Mesenchymal stem cell (in vitro differentiated cells and primary cell): ENCODE measurements around the gene STK11IP.

Source experiments
- DNase-seq: peaks from one replicate; pipeline ENCODE4 v3.0.0-alpha.2; 2013
- H2AFZ ChIP-seq: one replicate; pipeline ENCODE4 v1.6.1; 2013; ENCODE audit warnings: low read depth, mild to moderate bottlenecking, control low read depth, inconsistent platforms, low read length, moderate library complexity
- H2AK5ac ChIP-seq: 2 replicates; pipeline ENCODE4 v1.6.1; 2013; ENCODE audit warnings: low read length, moderate library complexity, mild to moderate bottlenecking, inconsistent platforms; ENCODE audit not compliant: severe bottlenecking
- H2BK120ac ChIP-seq: one replicate; pipeline ENCODE4 v1.6.1; 2013; ENCODE audit warnings: low read depth, mild to moderate bottlenecking, inconsistent platforms, low read length, moderate library complexity
- H2BK12ac ChIP-seq, 2 experiments: one replicate each; pipeline ENCODE4 v1.6.1; 2013; ENCODE audit warnings: inconsistent platforms in 2 of 2, low read length in 2 of 2, mild to moderate bottlenecking in 2 of 2, moderate library complexity in 2 of 2, control low read depth in 1 of 2
- H2BK15ac ChIP-seq: one replicate; pipeline ENCODE4 v1.6.1; 2013; ENCODE audit warnings: mild to moderate bottlenecking, low read depth, inconsistent platforms; ENCODE audit not compliant: poor library complexity, severe bottlenecking
- H2BK5ac ChIP-seq: 2 replicates; pipeline ENCODE4 v1.6.1; 2013; ENCODE audit warnings: low read depth, mild to moderate bottlenecking, low read length, control low read depth, inconsistent platforms; ENCODE audit not compliant: poor library complexity, severe bottlenecking
- H3K14ac ChIP-seq, 2 experiments: one replicate each; pipeline ENCODE4 v1.6.1; 2013; ENCODE audit warnings: inconsistent platforms in 2 of 2, low read length in 2 of 2, control low read depth in 1 of 2, mild to moderate bottlenecking in 1 of 2, moderate library complexity in 1 of 2
- H3K18ac ChIP-seq, 2 experiments: one replicate each; pipeline ENCODE4 v1.6.1; 2013; ENCODE audit warnings: inconsistent platforms in 2 of 2, low read length in 2 of 2, control low read depth in 1 of 2, low read depth in 1 of 2, mild to moderate bottlenecking in 1 of 2
- H3K23ac ChIP-seq, 2 experiments: one replicate each; pipeline ENCODE4 v1.6.1; 2013; ENCODE audit warnings: inconsistent platforms in 2 of 2, low read length in 2 of 2, mild to moderate bottlenecking in 2 of 2, moderate library complexity in 2 of 2, control low read depth in 1 of 2
- H3K27ac ChIP-seq: 2 replicates; pipeline ENCODE4 v1.5.1; 2013; ENCODE audit warnings: mild to moderate bottlenecking, moderate library complexity, low read length, control low read depth, inconsistent platforms; ENCODE audit not compliant: poor library complexity, severe bottlenecking
- H3K27me3 ChIP-seq, 2 experiments: 2 replicates each; pipeline versions ENCODE4 v1.6.1 to v1.7.0; 2013; ENCODE audit warnings: low read length in 2 of 2, mild to moderate bottlenecking in 2 of 2, moderate library complexity in 2 of 2, control low read depth in 1 of 2, inconsistent platforms in 1 of 2; ENCODE audit not compliant: control insufficient read depth in 1 of 2, insufficient read depth in 1 of 2
- H3K36me3 ChIP-seq, 2 experiments: 2 replicates each; pipeline versions ENCODE4 v1.6.1 to v1.7.0; 2013; ENCODE audit warnings: low read length in 2 of 2, control low read depth in 1 of 2, inconsistent platforms in 1 of 2, low read depth in 1 of 2, mild to moderate bottlenecking in 1 of 2; ENCODE audit not compliant: insufficient read depth in 2 of 2, control insufficient read depth in 1 of 2
- H3K4ac ChIP-seq, 2 experiments: one replicate each; pipeline ENCODE4 v1.6.1; 2013; ENCODE audit warnings: inconsistent platforms in 2 of 2, low read length in 2 of 2, mild to moderate bottlenecking in 2 of 2, moderate library complexity in 2 of 2, control low read depth in 1 of 2, low read depth in 1 of 2
- H3K4me1 ChIP-seq: 2 replicates; pipeline ENCODE4 v1.6.1; 2013; ENCODE audit warnings: low read depth, low read length, control low read depth; ENCODE audit not compliant: control insufficient read depth, insufficient read depth
- H3K4me2 ChIP-seq: 2 replicates; pipeline ENCODE4 v1.6.1; 2013; ENCODE audit warnings: low read length, mild to moderate bottlenecking, inconsistent platforms; ENCODE audit not compliant: poor library complexity, severe bottlenecking
- H3K4me3 ChIP-seq, 2 experiments: 2 replicates each; pipeline versions ENCODE4 v1.5.1 to v1.7.0; 2013; ENCODE audit warnings: low read length in 2 of 2, mild to moderate bottlenecking in 2 of 2, control low read depth in 1 of 2, low read depth in 1 of 2; ENCODE audit not compliant: insufficient read depth in 1 of 2
- H3K79me1 ChIP-seq: replicated peaks from 2 replicates; pipeline ENCODE4 v1.6.1; 2013; ENCODE audit warnings: mild to moderate bottlenecking, control low read depth, low read length, inconsistent platforms; ENCODE audit not compliant: poor library complexity, severe bottlenecking
- H3K9ac ChIP-seq: 2 replicates; pipeline ENCODE4 v1.7.0; 2013; ENCODE audit warnings: mild to moderate bottlenecking, low read length, moderate library complexity
- H3K9me3 ChIP-seq: 2 replicates; pipeline ENCODE4 v1.7.0; 2013; ENCODE audit warnings: mild to moderate bottlenecking, low read length; ENCODE audit not compliant: control insufficient read depth
- H4K8ac ChIP-seq: one replicate; pipeline ENCODE4 v1.6.1; 2013; ENCODE audit warnings: inconsistent platforms, mild to moderate bottlenecking, low read length, moderate library complexity
- H4K91ac ChIP-seq: one replicate; pipeline ENCODE4 v1.6.1; 2013; ENCODE audit warnings: mild to moderate bottlenecking, low read length, inconsistent platforms
- WGBS: methylation state at CpG from one replicate; pipeline ENCODE4 v1.1.7; 2013; ENCODE audit warnings: mixed read lengths; 5-methylcytosine and 5-hydroxymethylcytosine counted together

STK11IP gene

DNA sequence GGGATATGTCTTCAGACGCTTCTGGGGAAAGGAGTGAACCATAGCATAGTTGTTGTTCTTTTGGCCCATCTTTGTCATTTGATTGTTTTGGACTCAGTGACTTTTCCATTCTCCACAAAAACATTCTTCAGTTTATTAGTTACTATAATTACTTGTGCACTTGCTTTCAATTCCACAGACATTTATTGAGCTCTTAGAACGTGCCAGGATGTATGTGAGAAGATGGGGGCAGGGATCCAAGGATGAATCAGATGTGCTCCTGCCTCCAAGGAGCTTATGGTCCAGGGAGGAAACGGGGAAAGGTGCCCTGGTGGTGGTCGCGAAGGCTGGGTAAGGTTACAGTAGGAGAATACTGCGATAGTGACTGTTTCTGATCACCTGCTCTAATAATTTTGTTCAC, 22.9 kb downstream of the STK11IP start:
- Histone ChIP-seq H2AFZ (no peak overlapping the region), H4K8ac (no peak overlapping the region), H3K4me3 (no peak overlapping the region), H2BK5ac (no peak overlapping the region), H3K9me3 (no peaks in the 10 kb centered on the region), H2BK120ac (no peak overlapping the region), H3K4ac (no peak overlapping the region), H3K9ac (no peak overlapping the region), H3K79me1 (no peaks in the 10 kb centered on the region), H3K36me3 (peaks cover 12 to 14% of the 10 kb centered on the region in 2 experiments), H3K14ac (no peak overlapping the region), H4K91ac (no peak overlapping the region), H3K18ac (no peak overlapping the region), H2BK12ac (no peak overlapping the region), H3K27me3 (peaks cover 15 to 19% of the 10 kb centered on the region in 2 experiments), H3K23ac (no peak overlapping the region), H3K4me2 (no peak overlapping the region), H2AK5ac (no peak overlapping the region), H3K27ac (no peak overlapping the region), H2BK15ac (no peak overlapping the region), H3K4me1 (no peaks in the 10 kb centered on the region)
- WGBS: 89% methylated on average over 5 of the region's 6 CpGs
- DNase-seq: no peak

DNA sequence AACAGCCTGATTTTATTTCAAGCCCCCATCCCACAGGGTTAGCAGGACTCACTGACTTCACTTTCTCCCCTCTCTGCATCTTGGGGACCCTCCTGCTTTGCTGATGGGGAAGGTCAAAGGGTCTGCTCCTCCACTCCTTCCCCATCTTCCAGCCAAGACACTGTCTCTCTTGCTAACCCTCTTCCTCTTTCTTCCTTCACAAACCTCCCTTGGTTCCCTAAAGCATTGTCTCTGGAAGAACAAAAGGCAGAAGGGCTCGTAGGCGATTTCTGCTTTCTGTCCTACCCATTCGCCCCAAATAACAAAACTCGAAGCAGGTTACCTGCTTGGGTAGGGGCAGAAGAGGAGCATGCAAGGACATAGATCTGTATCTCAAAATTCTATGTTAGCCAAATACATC, 24.3 kb downstream of the STK11IP start:
- H3K18ac ChIP-seq: no peak overlapping the region
- H4K8ac ChIP-seq: no peak overlapping the region
- H3K4me3 ChIP-seq: no peak overlapping the region
- no peak overlapping the region for H2AK5ac ChIP-seq
- no peak overlapping the region for H3K14ac ChIP-seq
- H2BK5ac ChIP-seq: no peak overlapping the region
- no peaks in the 10 kb centered on the region for H3K79me1 ChIP-seq
- H3K4ac ChIP-seq: no peak overlapping the region
- no peak overlapping the region for H2AFZ ChIP-seq
- H3K27ac ChIP-seq: no peak overlapping the region
- no peak for DNase-seq
- peaks cover 15 to 25% of the 10 kb centered on the region in 2 experiments for H3K27me3 ChIP-seq
- H2BK15ac ChIP-seq: no peak overlapping the region
- no peak overlapping the region for H3K23ac ChIP-seq
- H3K4me1 ChIP-seq: peaks cover 1% of the 10 kb centered on the region
- H2BK12ac ChIP-seq: no peak overlapping the region
- no peak overlapping the region for H4K91ac ChIP-seq
- H3K4me2 ChIP-seq: no peak overlapping the region
- no peak overlapping the region for H3K9ac ChIP-seq
- H3K36me3 ChIP-seq: no peaks in the 10 kb centered on the region
- H2BK120ac ChIP-seq: no peak overlapping the region
- H3K9me3 ChIP-seq: no peaks in the 10 kb centered on the region
- 75% methylated on average over 4 of the region's 4 CpGs for WGBS

DNA sequence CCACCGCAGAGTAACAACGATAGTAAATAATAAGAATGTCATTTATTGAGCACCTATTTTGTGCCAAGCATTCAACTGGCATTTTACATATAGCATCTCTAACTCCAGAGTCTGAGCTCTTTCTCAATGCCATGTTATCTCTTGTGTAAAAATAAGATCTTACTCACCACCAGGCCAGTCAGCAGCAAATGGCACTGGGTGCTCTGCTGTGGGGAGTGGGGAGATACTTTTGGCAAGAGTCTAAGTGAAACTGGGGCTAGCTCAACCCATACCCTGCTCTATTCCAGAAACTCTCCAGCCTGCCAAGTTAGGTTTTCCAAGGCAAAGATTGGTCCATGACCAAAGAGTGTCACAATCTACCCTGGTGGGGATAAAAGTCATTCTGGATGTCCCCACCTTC, 24.8 kb downstream of the STK11IP start:
- H3K23ac ChIP-seq: no peak overlapping the region
- H3K27ac ChIP-seq: no peak overlapping the region
- DNase-seq: no peak
- H2BK5ac ChIP-seq: no peak overlapping the region
- H4K8ac ChIP-seq: no peak overlapping the region
- H2BK15ac ChIP-seq: no peak overlapping the region
- no peak overlapping the region for H3K4me2 ChIP-seq
- no peak overlapping the region for H4K91ac ChIP-seq
- H2AFZ ChIP-seq: no peak overlapping the region
- H2AK5ac ChIP-seq: no peak overlapping the region
- H3K27me3 ChIP-seq: peaks cover 15 to 26% of the 10 kb centered on the region in 2 experiments
- no peaks in the 10 kb centered on the region for H3K9me3 ChIP-seq
- H3K4me3 ChIP-seq: no peak overlapping the region
- no peak overlapping the region for H3K14ac ChIP-seq
- H3K9ac ChIP-seq: no peak overlapping the region
- no peak overlapping the region for H3K18ac ChIP-seq
- no peak overlapping the region for H2BK12ac ChIP-seq
- no CpG with 5 or more reads among the region's 2 CpGs for WGBS
- H3K79me1 ChIP-seq: no peaks in the 10 kb centered on the region
- no peak overlapping the region for H3K4ac ChIP-seq
- no peak overlapping the region for H2BK120ac ChIP-seq
- peaks cover 4% of the 10 kb centered on the region for H3K4me1 ChIP-seq
- H3K36me3 ChIP-seq: no peaks in the 10 kb centered on the region

DNA sequence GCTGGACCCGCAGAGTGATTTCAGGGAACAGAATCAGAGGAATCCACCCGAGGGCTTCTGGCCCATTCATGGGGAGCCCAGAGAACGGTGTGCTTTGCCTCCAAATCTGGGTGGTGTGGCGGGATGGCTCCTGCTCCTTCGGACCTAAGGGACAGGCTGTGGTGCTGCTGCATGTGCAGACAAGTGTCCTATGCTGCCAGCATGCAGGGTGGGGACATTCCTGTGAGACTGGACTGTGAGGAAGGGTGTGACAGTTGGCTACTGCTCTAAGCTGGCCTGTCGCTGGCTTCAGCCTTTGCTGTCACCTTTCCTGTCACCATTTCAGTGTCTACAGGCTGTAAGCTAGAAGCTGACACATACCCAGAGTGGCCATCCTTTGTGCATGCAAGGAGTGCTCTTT, 26.9 kb downstream of the STK11IP start:
- no peaks in the 10 kb centered on the region for H3K9me3 ChIP-seq
- H3K9ac ChIP-seq: no peak overlapping the region
- no peak overlapping the region for H2AFZ ChIP-seq
- H3K14ac ChIP-seq: no peak overlapping the region
- WGBS: 85% methylated on average over 6 of the region's 6 CpGs
- H3K79me1 ChIP-seq: no peaks in the 10 kb centered on the region
- H3K4me1 ChIP-seq: peaks cover 14% of the 10 kb centered on the region
- no peak for DNase-seq
- peaks cover 0 to 7% of the 10 kb centered on the region in 2 experiments for H3K36me3 ChIP-seq
- H2BK12ac ChIP-seq: no peak overlapping the region
- no peak overlapping the region for H2BK120ac ChIP-seq
- H3K4me3 ChIP-seq: no peak overlapping the region
- H3K27ac ChIP-seq: no peak overlapping the region
- no peak overlapping the region for H2BK15ac ChIP-seq
- no peak overlapping the region for H4K8ac ChIP-seq
- no peak overlapping the region for H3K23ac ChIP-seq
- no peak overlapping the region for H2AK5ac ChIP-seq
- H3K18ac ChIP-seq: no peak overlapping the region
- no peak overlapping the region for H4K91ac ChIP-seq
- peaks cover 15 to 26% of the 10 kb centered on the region in 2 experiments for H3K27me3 ChIP-seq
- no peak overlapping the region for H3K4me2 ChIP-seq
- H2BK5ac ChIP-seq: no peak overlapping the region
- H3K4ac ChIP-seq: no peak overlapping the region
